T47D (cell line): ENCODE measurements around the gene CCL21.

Source experiments
- DNase-seq, 2 experiments: peaks; one replicate each; pipeline versions ENCODE4 v3.0.0 to v3.0.0-alpha.2; 2011 to 2012; ENCODE audit warnings: low read depth in 1 of 2, low spot score in 1 of 2
- JUND ChIP-seq: IDR thresholded peaks from 2 replicates; pipeline ENCODE4 v1.6.1; 2012; ENCODE audit warnings: low read depth
- in situ Hi-C: cut with HindIII; loops from 2 replicates; pipeline ENCODE4 v1.10.0; 2016; ENCODE audit warnings: low sequenced_read_pairs, low pct_unique_long_range_greater_than_20kb

The CCL21 gene

DNA sequence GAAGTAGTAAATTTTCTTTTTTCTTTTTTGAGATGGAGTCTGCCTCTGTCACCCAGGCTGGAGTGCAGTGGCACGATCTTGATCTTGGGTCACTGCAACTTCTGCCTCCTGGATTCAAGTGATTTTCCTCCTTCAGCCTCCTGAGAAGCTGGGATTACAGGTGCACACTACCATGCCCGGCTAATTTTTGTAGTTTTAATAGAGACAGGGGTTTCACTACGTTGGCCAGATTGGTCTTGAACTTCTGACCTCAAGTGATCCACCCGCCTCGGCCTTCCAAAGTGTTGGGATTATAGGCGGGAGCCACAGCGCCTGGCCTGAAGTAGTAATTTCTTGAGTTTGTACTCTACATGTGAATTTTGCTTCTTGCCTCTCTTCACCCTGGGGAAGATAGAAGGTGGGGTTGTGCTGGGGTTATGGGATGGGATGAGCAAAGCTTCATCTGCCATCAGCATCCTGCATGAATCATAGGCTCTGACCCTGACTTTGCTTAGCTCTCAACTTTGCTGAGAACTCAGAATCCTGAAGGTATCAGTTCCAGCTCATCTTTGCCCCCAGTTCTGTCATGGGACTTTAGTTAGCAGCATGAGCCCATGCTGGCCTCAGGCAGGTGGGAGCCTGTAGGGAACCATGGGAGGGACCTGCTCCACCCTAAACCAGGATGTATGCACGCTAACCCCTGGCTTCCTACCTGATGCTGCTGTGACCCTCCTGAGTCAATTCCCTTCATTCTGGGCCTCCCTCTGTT is 9.3 kb upstream of the CCL21 start:
- in situ Hi-C loops: no loop called here
- no peak for TF ChIP-seq JUND
- no peak for DNase-seq

- in situ Hi-C loops: no loop called here
- TF ChIP-seq JUND: no peak
- DNase-seq: no peak
These were observed 8.2 kb upstream of the CCL21 start for GRCh38 chr9:34717996-34718614.

DNA sequence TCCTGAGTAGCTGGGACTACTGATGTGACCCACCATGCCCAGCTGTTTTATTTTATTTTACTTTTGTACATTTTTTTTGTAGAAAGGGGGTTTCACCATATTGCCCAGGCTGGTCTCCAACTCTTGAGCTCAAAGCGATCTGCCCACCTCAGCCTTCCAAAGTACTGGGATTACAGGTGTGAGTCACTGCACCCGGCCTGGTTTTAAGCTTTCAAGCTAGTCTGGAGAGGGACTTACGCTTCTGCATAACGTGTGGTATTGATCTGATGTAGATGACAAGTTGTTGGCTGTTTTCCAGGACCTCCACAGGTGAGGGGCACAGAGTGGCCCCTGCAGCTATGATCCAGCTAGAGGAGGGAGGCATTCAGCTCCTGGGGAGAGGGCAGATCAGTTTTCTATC is 6.8 kb upstream of the CCL21 start:
- in situ Hi-C loops: no loop called here
- DNase-seq: no peak
- TF ChIP-seq JUND: no peak

GRCh38 chr9:34715639-34716215 is 5.8 kb upstream of the CCL21 start:
- in situ Hi-C loops: no loop called here
- no peak for TF ChIP-seq JUND
- no peak for DNase-seq

DNA sequence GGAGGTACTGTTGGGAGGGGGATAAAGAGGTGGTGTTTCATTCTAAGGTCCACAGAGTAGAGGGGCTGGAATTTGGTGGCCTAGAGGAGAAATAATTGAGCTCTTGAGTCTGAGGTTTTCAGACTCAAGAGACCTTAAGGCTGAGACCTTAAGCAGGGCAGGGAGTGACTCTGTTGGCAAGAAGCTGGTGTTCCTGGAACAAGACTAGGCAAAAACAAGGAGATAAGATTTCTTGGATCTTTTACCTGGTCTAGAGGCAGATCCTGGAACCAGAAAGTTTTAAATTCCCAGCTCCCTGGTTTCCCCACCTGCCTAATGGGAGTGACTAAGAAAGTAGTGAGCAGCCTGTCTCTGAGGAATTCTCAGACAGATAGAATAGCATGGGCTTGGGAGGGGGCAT is 4.1 kb upstream of the CCL21 start:
- in situ Hi-C loops: no loop called here
- TF ChIP-seq JUND: no peak
- DNase-seq: no peak

- in situ Hi-C loops: no loop called here
- DNase-seq: no peak
- no peak for TF ChIP-seq JUND
These were observed 2.2 kb upstream of the CCL21 start for GRCh38 chr9:34712140-34712539.

DNA sequence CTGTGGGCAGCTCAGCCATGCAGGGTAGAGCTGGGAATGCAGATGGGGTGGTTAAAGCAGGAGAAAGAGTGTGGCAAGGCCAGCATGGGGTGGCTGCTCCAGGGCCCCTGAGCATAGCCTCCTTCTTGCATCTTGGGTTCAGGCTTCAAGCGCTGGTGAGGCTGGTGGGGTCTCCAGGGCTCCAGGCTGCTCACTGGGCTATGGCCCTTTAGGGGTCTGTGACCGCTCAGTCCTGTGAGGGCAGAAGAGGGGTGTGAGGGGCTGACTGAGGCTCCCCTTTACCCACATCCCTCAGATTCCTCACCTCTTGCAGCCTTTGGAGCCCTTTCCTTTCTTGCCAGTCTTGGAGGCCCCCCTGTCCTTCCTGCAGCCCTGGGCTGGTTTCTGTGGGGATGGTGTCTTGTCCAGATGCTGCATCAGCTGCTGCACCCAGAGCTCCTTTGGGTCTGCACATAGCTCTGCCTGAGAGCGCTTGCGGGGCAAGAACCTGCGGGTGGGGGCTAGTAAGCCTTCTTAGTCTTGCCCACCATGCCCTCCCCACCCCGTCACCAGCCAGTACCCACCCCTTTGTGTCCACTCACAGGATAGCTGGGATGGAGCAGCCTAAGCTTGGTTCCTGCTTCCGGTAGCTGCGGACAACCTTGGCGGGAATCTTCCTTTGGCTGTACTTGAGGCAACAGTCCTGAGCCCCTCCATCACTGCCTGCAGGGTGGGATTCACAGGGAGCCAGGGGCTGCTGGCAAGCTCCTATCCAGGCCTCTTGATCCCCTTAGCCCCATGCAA is 549 bp downstream of the CCL21 start:
- no peak for DNase-seq
- TF ChIP-seq JUND: no peak
- in situ Hi-C loops: no loop called here

DNA sequence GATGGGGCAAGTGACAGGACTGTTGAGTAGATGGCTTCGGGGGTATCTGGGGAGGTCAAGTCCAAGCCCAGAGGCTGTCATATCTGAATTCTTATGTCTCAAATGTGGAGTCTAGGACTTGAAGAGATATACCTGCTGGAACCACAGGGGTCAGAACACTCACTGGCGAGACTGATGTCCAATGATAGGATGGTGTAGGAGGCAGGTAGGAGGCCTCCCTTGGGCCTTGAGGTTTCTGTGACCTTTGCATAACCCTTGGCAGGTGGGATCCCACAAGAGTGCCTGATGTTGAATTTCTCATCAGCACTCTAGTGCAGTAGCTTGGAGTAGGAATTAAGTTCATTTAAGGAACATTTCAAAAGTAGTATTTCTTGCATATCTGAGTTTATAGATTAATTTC is 2.8 kb downstream of the CCL21 start:
- in situ Hi-C loops: no loop called here
- no peak for TF ChIP-seq JUND
- no peak for DNase-seq

DNA sequence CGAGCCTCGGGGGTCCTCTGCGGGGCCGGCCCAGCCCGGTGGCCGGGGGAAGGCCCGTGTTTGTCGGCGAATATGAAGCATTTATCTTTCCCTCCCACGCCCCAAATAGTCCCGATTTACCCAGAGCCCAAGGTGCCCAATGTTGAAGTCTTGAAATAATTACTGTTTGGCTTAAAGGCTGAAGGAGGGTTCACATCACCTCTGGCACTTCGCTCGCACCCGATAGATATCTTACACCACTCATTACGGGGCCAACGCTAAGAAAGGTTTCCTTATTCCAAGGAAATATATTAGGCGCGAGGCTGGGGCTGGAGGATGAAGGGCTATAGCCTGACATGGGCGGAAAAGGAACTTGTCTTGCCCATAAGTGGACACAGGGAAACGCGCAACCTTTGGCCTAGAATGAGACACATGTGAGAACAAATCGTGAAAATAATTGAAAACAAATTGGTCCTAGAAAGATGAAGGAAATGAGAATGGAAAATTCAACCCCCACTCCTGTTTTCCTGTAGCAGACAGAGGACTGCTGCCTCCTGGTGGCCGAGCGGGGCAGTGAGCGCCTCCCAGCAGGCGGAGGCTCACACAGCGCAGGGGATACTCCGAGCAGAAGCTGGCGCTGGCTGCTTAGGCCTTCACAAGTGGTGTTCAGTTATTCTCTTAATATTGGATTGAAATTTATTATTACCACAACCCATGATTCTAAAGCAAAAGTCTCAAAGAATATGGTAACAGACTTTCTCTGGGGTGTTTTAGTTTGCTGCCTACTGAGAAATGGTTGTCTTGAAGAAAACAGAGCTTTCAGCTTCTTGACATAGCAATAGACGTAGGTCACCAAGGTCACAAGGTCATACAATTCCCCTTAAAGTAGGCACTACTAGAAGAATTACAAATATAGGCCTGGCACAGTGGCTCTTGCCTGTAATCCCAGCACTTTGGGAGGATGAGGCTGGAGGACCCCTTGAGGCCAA is 7.9 kb downstream of the CCL21 start:
- no peak for TF ChIP-seq JUND
- in situ Hi-C loops: no loop called here
- peak; percentile 69 for DNase-seq

- no peak for TF ChIP-seq JUND
- peak; percentile 30 to 51 for DNase-seq
- in situ Hi-C loops: no loop called here
These were observed 8.7 kb downstream of the CCL21 start for GRCh38 chr9:34701023-34701768.

GRCh38 chr9:34694811-34695210 is 15.1 kb downstream of the CCL21 start:
- TF ChIP-seq JUND: no peak

GRCh38 chr9:34693560-34693959 is 16.4 kb downstream of the CCL21 start:
- TF ChIP-seq JUND: no peak
- DNase-seq: no peak
- in situ Hi-C loops: no loop called here

More at GRCh38 chr9:34694811-34695210, 15.1 kb downstream of the CCL21 start:
- in situ Hi-C loops: no loop called here
- no peak for DNase-seq
